Stimulated activated CD4-positive, alpha-beta T cell treated with anti-CD3 and anti-CD28 coated beads, Interleukin-1b, Interleukin-23, amount 100 ng/mL, for 24 hours (primary cell): ENCODE results near the gene UGT2B28.
"Not testable (repeated sequence)": the region's sequence is repeated elsewhere in the genome, so short reads cannot be mapped to it uniquely, and the experiment has no call there.

Source experiments
- DNase-seq, 4 experiments: peaks; one replicate each; pipeline ENCODE4 v3.0.0-alpha.2; 2020; ENCODE audit warnings: low read depth in 4 of 4, low spot score in 1 of 4

The UGT2B28 gene

GRCh38 chr4:69280081-69280480, at the start of gene UGT2B28:
UGT2B28 (plus strand) TSS chr4:69280475; CDS start chr4:69280501, 26 bp downstream.
- not testable (repeated sequence) for DNase-seq

DNA sequence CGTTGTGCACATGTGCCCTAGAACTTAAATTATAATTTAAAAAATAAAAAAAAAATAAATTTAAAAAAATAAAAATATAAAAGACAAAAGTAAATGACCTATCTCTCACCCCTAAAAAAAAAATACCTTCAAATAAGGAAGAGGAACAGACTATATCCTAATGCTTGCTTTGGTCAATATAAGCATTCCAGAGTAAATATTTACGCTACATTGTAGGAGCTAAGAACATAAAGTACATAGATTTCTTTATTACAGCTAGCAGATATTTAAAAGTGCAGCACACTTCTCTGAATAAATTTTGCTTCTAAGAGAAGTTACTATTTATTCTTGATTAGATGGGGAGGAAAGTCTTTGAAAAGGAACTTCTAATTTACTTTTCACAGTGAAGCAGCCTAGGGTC, 41.2 kb upstream of the UGT2B28 start:
- DNase-seq: no peak

DNA sequence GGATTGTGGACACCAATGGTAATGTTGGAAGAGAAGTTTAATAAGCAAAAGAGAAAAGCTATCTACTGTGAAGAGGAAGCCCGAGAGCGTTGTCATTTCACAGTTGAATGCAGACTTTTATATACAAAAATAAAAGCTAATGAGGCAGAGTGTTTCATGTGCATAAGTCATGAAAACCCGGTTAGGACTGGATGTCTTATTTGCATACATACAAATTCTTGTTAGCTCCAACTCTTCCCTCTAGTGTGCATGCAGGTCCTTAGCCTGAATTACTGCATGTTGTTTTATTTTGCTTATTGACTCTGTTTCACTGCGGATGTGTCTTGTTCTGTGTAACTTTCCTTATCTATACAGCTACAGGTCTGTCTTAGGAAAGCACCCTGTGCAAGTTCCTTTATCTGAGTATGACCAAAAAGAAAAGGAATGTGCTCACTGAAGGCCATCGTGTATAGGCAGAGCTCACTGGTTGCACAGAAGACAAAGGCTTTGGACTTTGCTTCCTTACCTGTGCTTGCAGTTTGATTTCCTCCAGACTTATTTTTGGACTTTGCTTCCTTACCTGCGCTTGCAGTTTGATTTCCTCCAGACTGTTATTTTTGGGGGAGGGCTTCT, 40.6 kb upstream of the UGT2B28 start:
- DNase-seq: no peak

- DNase-seq: not testable (repeated sequence)
Measured at GRCh38 chr4:69240787-69241186, 39.5 kb upstream of the UGT2B28 start.

- not testable (repeated sequence) for DNase-seq
Measured at GRCh38 chr4:69241746-69242145, 38.5 kb upstream of the UGT2B28 start.

GRCh38 chr4:69242562-69243240, 37.6 kb upstream of the UGT2B28 start:
- not testable (repeated sequence) for DNase-seq

DNA sequence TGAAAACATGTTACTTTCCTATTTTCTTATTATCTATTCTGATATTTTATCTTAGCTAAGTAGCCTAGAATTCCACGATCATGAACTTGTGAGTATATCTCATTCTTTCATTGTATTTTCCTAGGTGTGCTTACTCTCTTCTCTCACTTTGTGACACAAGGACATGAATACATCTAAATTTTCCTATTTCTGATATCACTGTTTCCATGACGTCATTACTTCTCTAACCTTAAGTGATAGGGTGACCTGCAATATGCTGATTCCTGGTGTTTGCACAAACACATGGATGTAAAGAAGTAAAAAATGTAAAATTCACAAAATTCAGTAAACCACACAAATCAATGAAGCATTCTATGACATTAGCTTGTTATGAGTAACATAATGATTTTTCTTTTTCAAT, 29.4 kb upstream of the UGT2B28 start:
- DNase-seq: not testable (repeated sequence)

DNA sequence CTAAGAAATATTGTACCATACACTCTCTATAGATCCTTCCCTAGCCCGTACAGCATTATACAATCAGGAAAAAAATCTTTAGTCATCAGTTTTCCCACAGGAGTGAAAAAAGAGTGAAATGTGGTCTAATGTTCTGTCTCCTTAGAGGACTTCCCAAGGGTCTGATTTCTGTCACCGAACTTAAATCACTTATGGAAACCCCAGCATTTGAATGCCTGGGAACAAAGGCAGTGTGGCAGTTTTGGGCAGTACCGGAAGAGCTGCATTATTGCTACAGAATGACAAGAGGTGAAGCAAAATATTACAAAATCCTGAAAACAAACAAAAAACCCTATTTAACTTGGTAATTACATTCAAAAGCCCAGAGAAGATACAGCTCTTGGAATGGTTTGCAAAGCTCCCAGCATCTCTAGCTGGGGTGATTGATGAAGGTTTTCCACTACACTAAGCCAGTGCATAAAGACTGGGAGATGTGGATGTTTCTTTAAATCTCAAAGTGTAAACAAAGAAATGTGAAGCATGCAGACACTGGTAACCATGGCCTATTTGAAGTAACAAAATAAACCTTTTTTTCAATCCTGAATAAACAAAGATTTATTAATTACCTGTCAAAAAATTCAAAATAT, 27.0 kb upstream of the UGT2B28 start:
- not testable (repeated sequence) for DNase-seq

DNA sequence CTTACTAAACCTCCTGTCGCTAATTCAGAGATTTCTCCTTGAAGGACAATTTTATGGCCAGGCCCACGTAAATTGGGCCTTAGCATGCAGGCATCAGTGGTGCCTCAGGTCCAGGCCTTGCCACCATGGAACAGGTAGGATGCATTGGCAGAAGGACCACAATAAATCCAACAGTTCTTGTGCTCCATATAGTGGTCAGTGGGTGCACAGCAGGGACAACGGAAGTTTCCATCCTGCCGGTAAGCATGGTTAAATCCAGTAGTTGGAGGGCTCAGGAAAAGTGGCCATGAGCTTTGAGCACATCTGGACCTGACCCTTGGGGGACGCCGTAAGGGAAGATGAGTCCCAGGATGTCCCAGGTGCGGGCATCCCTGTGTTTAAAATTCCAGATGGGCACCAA, 11.7 kb upstream of the UGT2B28 start:
- DNase-seq: not testable (repeated sequence)

GRCh38 chr4:69296356-69296755, 16.1 kb downstream of the UGT2B28 start:
- not testable (repeated sequence) for DNase-seq

DNA sequence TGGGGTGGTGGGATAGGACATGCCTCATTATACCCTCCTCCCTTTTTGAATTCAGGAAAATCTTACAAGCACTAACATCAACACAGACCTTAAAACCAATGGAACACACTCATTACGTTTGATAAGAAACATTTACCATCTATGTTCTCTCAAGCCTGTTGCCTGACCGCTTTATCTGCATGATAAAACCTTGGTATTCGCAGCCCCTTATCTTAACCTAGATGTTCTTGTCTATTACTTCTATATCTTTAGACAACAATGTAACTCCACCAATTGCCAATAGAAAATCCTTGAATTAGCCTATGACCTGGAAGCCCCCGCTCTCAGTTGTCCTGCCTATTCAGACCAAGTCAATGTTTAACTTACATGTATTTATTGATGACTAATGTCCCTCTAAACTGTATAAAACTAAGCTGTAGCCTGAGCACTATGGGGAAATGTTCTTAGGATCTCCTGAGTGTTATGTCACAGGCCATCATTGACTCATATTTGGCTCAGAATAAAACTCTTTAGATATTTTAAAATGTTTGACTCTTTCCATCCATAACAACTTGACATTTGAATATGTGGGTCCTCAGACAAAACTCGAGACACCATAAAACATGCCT, 28.3 kb downstream of the UGT2B28 start:
- DNase-seq: not testable (repeated sequence)

DNA sequence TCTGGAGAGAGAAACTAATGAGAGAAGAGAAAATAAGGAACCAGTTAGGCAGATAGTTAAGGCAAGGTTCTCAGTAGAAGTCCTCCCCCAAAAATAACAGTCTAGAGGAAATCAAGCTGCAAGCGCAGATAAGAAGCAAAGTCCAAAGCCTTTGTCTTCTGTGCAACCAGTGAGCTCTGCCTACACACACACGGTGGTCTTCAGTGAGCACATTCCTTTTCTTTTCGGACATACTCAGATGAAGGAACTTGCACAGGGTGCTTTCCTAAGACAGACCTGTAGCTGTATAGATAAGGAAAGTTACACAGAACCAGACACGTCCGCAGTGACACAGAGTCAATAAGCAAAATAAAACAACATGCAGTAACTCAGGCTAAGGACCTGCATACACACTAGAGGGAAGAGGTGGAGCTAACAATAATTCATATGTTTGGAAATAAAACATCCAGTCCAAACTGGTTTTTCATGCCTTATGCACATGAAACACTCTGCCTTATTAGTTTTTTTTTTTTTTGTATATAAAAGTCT, 29.3 kb downstream of the UGT2B28 start:
- not testable (repeated sequence) for DNase-seq

DNA sequence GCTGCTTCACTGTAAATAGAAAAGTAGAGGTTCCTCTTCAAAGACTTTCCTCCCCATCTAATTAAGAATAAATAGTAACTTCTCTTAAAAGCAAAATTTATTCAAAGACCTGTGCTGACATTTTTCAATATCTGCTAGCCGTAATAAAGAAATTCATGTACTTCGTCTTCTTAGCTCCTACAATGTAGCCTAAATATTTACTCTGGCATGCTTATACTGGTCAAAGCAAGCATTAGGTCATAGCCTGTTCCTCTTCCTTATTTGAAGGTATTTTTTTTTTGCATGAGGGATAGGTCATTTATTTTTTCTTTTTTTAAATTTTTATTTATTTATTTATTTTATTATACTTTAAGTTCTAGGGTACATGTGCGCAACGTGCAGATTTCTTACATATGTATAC, 30.0 kb downstream of the UGT2B28 start:
- DNase-seq: not testable (repeated sequence)

DNA sequence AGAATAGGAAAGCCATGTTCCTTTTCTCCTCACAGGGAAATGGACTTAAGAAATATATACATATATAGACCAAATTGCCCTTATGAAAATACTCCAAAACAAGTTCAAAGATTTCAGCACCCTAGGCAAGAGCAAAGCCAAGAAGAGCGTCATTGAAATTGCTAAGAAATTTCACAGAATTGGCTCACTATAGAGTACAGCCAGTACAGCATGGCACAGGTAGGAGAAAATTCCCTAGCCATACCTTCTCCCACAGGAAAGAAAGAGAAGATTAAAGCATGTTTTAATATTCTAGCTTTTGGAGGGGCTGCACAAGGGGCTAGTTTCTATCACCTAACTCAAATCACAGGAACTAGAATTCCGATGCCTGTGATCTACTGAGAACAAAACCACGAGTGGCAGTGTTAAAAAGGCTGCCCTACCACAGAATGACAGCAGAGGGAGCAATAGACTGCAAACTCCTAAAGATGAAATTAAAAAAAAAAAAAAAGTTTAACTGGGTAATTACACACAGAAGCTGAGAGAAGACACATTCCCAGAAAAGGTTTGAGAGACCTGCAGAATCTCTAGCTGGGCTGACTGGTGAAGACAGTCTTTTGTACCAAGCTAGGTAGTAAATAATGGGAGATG, 37.5 kb downstream of the UGT2B28 start:
- DNase-seq: not testable (repeated sequence)

DNA sequence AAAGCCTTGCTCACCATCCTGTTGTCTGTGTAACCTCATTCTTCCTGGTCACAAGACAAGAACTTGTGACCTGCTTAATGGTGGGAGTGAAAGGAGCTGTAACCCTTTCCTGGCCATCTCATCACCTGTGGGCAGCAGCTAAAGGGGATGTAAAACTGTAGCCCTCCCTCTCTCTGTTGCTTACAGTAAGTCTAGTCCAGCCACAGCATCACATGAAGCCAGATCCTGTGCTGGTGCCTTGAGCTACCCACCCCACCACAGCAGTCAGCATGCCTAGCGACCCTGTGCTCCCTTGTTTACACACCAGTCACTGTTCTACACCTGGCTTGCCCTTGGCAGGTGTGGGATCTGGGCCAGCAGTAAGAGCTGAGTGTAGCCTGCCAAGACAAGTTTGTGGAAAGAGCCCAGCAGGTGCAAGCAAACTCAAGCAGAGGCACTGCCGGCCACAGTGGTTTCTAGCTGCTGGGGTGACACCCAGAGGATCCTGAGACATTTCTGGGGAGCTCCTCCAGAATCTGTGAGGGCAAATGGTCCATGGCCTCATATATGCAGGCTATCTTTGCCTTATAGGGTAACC, 41.0 kb downstream of the UGT2B28 start:
- no peak for DNase-seq

- no peak for DNase-seq
Measured at GRCh38 chr4:69322055-69322454, 41.8 kb downstream of the UGT2B28 start.

GRCh38 chr4:69323284-69323683, 43.0 kb downstream of the UGT2B28 start:
- no peak for DNase-seq

- DNase-seq: no peak
Measured at GRCh38 chr4:69330345-69331047, 50.2 kb downstream of the UGT2B28 start.

- DNase-seq: not testable (repeated sequence)
Measured at GRCh38 chr4:69331304-69331703, 51.0 kb downstream of the UGT2B28 start.

DNA sequence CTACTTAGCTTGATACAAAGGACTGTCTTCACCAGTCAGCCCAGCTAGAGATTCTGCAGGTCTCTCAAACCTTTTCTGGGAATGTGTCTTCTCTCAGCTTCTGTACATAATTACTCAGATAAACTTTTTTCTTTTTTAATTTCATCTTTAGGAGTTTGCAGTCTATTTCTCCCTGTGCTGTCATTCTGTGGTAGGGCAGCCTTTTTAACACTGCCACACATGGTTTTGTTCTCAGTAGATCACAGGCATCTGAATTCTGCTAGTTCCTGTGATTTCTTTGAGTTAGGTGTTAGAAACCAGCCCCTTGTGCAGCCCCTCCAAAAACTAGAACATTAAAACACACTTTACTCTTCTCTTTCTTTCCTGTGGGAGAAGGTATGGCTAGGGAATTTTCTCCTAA, 55.2 kb downstream of the UGT2B28 start:
- DNase-seq: not testable (repeated sequence)
